ENCODE measurements around the gene ARHGAP10.

DNA sequence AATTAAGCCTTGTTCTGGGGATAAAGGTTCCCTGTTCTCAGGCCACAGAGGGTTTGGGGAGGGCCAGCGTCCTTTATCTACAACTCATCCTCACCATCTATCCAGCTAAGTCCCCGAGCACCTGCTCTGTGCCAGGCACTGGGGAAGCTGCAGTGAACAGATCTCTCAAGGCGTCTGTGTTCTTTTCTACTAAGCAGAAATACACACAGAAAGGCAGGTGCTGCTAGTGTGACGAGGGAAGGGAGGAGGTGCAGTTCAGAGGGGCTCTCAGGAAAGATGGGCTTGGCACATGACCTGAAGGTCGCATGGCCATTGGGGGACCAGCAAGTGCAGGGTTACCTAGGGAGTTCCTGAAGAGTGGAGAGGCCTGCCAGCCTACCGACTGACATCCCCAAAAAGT is 358.1 kb downstream of the ARHGAP10 start:
- TF ChIP-seq, protein P1, sequence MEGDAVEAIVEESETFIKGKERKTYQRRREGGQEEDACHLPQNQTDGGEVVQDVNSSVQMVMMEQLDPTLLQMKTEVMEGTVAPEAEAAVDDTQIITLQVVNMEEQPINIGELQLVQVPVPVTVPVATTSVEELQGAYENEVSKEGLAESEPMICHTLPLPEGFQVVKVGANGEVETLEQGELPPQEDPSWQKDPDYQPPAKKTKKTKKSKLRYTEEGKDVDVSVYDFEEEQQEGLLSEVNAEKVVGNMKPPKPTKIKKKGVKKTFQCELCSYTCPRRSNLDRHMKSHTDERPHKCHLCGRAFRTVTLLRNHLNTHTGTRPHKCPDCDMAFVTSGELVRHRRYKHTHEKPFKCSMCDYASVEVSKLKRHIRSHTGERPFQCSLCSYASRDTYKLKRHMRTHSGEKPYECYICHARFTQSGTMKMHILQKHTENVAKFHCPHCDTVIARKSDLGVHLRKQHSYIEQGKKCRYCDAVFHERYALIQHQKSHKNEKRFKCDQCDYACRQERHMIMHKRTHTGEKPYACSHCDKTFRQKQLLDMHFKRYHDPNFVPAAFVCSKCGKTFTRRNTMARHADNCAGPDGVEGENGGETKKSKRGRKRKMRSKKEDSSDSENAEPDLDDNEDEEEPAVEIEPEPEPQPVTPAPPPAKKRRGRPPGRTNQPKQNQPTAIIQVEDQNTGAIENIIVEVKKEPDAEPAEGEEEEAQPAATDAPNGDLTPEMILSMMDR (IDR thresholded peaks at IDR 0.05; ENCODE audit: borderline replicate concordance, extremely low read depth, low read length, poor library complexity, severe bottlenecking): no peak
- no peak for TF ChIP-seq EZH2 (IDR thresholded peaks at IDR 0.05; ENCODE audit: borderline replicate concordance, low read depth, low read length, severe bottlenecking)

Measured in DND-41 (cell line).